IPS-18a (cell line): ENCODE results near the gene TEDC1.

Experiments
- H3K27ac ChIP-seq: one replicate; pipeline ENCODE4 v1.5.1; 2013; ENCODE audit warnings: low read length
- H3K27me3 ChIP-seq: one replicate; pipeline ENCODE4 v1.6.1; 2013; ENCODE audit warnings: mild to moderate bottlenecking, low read length; ENCODE audit not compliant: control insufficient read depth, insufficient read depth
- H3K36me3 ChIP-seq: one replicate; pipeline ENCODE4 v1.6.1; 2013; ENCODE audit warnings: low read depth, low read length; ENCODE audit not compliant: control insufficient read depth
- H3K4me1 ChIP-seq: one replicate; pipeline ENCODE4 v1.6.1; 2013; ENCODE audit warnings: low read depth, low read length; ENCODE audit not compliant: control insufficient read depth
- H3K4me3 ChIP-seq: one replicate; pipeline ENCODE4 v1.5.1; 2013; ENCODE audit warnings: low read length
- H3K9ac ChIP-seq: one replicate; pipeline ENCODE4 v1.6.1; 2013; ENCODE audit warnings: mild to moderate bottlenecking, low read length, moderate library complexity
- H3K9me3 ChIP-seq: one replicate; pipeline ENCODE4 v1.6.1; 2013; ENCODE audit warnings: low read depth, low read length; ENCODE audit not compliant: control insufficient read depth

The TEDC1 gene

DNA sequence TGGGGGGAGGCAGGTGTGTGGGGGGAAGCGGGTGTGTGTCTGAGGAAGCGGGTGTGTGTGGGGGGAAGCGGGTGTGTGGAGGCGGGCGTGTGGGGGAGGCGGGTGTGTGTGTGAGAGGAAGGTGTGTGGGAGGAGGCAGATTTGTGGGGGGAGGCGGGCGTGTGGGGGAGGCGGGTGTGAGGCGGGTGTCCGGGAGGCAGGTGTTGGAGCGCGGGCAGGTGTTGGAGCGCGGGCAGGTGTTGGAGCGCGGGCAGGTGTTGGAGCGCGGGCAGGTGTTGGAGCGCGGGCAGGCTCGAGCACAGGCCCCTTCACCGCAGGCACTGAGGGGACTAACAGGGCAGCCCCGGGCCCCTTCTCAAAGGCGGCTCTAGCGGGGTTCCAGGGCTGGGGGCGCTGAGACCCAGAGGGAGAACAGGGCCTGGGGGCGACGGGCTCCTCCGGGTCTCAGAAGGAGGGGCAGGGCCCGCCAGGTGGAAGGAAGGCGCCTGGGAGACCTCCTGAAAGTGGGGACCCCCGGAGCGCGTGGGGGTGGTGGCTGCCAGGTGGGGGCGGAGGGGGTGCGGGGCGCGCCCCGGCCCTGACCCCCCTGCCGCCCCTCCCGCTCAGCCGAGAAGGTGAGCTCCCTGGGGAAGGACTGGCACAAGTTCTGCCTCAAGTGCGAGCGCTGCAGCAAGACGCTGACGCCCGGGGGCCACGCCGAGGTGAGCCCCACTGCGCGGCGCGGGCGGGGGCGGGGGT is 13.2 kb upstream of the TEDC1 start:
- Histone ChIP-seq H3K4me3 (no peak overlapping the region), H3K9ac (no peak overlapping the region), H3K27me3 (peaks cover 81% of the 10 kb centered on the region), H3K4me1 (peaks cover 20% of the 10 kb centered on the region), H3K36me3 (no peaks in the 10 kb centered on the region), H3K27ac (no peak overlapping the region), H3K9me3 (no peaks in the 10 kb centered on the region)

DNA sequence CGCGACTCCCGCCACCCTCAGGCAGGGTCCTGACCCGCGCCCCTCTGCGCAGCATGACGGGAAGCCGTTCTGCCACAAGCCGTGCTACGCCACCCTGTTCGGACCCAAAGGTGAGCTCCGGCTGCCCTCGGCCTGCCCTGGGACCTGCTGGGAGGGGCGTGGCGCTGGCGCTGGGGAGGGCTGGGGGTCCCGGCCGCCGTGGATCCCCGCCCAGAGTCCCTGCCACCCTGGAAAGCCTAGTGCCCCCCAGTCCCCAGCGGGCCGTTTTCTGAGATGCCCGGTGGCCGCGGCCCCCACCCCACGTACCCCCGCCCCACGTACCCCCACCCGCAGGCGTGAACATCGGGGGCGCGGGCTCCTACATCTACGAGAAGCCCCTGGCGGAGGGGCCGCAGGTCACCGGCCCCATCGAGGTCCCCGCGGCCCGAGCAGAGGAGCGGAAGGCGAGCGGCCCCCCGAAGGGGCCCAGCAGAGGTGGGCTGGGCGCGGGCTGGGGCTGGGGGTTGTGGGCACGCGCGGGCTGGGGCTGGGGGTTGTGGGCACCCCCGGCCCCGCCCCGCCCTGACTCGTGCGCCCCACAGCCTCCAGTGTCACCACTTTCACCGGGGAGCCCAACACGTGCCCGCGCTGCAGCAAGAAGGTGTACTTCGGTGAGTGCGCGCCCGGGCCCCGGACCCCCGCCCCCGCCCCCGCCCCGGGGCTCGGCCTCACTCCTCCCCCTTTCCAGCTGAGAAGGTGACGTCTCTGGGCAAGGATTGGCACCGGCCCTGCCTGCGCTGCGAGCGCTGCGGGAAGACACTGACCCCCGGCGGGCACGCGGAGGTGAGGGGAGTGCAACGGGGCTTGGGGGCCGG is 12.4 kb upstream of the TEDC1 start:
- Histone ChIP-seq H3K9ac (no peak overlapping the region), H3K4me1 (peaks cover 19% of the 10 kb centered on the region), H3K4me3 (peak overlapping the region; percentile 6), H3K36me3 (no peaks in the 10 kb centered on the region), H3K27ac (no peak overlapping the region), H3K9me3 (no peaks in the 10 kb centered on the region), H3K27me3 (peaks cover 88% of the 10 kb centered on the region)

- H3K36me3 ChIP-seq, result no peaks in the 10 kb centered on the region
- peaks cover 17% of the 10 kb centered on the region for H3K4me1 ChIP-seq
- H3K9ac ChIP-seq, result no peak overlapping the region
- H3K9me3 ChIP-seq, result no peaks in the 10 kb centered on the region
- H3K4me3 ChIP-seq, result peak overlapping the region; percentile 6
- H3K27me3 ChIP-seq, result peaks cover 94% of the 10 kb centered on the region
- no peak overlapping the region for H3K27ac ChIP-seq
These were observed 11.5 kb upstream of the TEDC1 start for GRCh38 chr14:105479431-105480158.

GRCh38 chr14:105480199-105480746 is 10.8 kb upstream of the TEDC1 start:
- no peaks in the 10 kb centered on the region for H3K36me3 ChIP-seq
- H3K4me3 ChIP-seq, result no peak overlapping the region
- no peaks in the 10 kb centered on the region for H3K9me3 ChIP-seq
- peaks cover 17% of the 10 kb centered on the region for H3K4me1 ChIP-seq
- H3K9ac ChIP-seq, result no peak overlapping the region
- H3K27me3 ChIP-seq, result peaks cover 95% of the 10 kb centered on the region
- H3K27ac ChIP-seq, result no peak overlapping the region

DNA sequence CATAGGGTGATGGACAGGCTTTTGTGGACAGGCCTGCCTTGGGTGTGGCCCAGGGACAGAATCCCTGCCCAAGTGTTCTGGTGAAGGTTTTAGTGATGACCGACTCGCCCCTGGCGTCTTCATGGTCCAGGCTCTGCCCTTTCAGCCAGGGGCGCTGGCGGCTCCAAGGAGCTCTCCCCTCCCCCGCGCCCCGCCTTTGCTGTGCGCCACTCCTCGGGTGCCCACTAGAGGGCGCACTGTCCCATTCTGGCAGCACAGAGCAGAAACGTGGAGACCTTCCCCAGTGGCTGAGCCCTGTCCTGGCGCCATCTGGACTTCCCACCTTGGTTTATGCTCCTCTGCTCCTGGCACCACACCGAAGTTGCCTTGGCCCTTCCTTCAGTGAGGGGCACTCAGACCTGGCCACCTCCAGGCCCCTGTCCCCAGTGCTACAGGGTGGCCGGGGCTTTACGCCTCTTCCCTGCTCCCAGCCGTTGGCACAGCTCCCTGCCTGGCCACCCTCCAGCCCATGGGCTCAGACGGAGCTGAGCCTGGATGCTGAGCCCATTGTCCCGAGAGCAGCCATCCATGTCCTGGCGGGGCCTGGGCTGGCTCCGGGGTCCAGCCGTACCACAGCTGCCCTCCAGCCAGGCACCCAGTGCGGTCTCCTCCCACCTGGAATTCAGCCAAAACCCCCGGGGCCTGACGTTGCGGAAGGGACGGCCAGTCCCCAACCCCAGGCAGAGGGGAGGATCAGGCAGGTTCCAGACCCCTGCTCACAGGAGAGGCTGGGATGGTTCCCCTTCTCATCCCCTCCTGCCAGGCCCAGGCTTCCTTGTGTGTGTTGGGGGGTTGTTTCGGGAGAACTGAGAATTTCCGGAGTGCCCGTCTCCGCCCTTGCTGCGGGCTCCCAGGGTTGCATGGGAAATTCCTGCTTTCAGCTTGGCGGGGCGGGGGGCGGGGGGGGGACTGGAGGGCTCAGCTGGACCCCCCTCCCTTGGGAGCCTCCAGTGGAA is 9.9 kb upstream of the TEDC1 start:
- Histone ChIP-seq H3K9me3 (no peaks in the 10 kb centered on the region), H3K4me1 (peaks cover 13% of the 10 kb centered on the region), H3K27me3 (peaks cover 95% of the 10 kb centered on the region), H3K27ac (no peak overlapping the region), H3K9ac (peak overlapping the region; percentile 59), H3K4me3 (peak overlapping the region; percentile 49), H3K36me3 (no peaks in the 10 kb centered on the region)

GRCh38 chr14:105481886-105482457 is 9.1 kb upstream of the TEDC1 start:
- no peak overlapping the region for H3K27ac ChIP-seq
- H3K4me3 ChIP-seq, result no peak overlapping the region
- peak overlapping the region; percentile 59 for H3K9ac ChIP-seq
- H3K27me3 ChIP-seq, result peaks cover 95% of the 10 kb centered on the region
- peaks cover 13% of the 10 kb centered on the region for H3K4me1 ChIP-seq
- H3K36me3 ChIP-seq, result no peaks in the 10 kb centered on the region
- H3K9me3 ChIP-seq, result no peaks in the 10 kb centered on the region

- Histone ChIP-seq H3K27me3 (peaks cover 95% of the 10 kb centered on the region), H3K4me1 (peaks cover 13% of the 10 kb centered on the region), H3K9ac (peak overlapping the region; percentile 59)
These were observed 8.4 kb upstream of the TEDC1 start for GRCh38 chr14:105482486-105483110.

GRCh38 chr14:105483300-105484068 is 7.6 kb upstream of the TEDC1 start:
- H3K9ac ChIP-seq, result no peak overlapping the region
- no peaks in the 10 kb centered on the region for H3K9me3 ChIP-seq
- H3K4me1 ChIP-seq, result peaks cover 13% of the 10 kb centered on the region
- peaks cover 95% of the 10 kb centered on the region for H3K27me3 ChIP-seq
- H3K27ac ChIP-seq, result no peak overlapping the region
- H3K36me3 ChIP-seq, result no peaks in the 10 kb centered on the region
- no peak overlapping the region for H3K4me3 ChIP-seq

More at GRCh38 chr14:105482486-105483110, 8.4 kb upstream of the TEDC1 start:
- Histone ChIP-seq H3K36me3 (no peaks in the 10 kb centered on the region), H3K4me3 (no peak overlapping the region), H3K27ac (no peak overlapping the region), H3K9me3 (no peaks in the 10 kb centered on the region)

DNA sequence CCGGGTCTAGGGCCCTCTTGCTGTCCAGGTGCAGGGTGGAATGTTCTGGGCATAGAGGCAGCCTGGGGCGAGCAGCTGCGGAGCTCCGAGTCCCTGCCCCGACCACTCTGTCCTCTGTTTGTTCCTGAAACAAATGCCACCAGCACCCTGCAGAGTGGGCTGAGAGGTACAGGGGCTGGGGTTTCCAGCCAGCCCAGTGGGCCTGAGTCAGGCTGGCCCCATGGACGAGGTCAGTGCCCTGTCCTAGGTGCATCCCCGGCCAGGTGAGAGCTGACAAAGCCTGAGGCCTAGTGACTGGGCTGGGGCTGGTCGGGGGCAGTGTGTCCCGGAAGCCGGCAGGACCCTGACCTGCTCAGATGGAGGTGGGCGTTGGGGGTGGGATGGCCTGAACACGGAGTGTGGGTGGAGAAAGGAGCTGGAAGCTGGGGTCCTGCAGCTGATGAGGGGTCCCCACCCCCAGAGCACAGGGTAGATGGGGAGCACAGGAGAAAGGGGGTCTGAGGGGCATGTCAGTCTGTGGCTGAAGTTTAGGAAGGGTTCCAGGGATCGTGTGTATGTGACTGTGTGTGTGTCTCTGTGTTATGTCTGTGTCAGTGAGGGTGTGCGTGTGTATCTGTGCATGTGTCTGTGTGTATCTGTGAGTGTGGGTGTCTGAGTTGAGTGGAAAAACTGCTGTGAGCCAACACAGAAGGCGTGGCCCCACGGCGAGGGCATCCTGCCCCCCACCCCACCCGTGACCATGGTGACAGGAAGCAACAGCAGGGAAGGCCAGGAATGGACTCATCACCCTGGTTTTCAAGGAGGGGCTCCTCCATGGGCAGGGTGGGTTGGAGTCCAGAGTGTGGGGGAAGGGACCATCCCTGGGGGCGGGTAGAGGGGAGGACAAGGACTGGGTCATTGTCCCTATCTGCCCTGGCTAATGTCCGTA is 6.7 kb upstream of the TEDC1 start:
- Histone ChIP-seq H3K36me3 (no peaks in the 10 kb centered on the region), H3K9ac (no peak overlapping the region), H3K4me1 (peaks cover 16% of the 10 kb centered on the region), H3K27ac (no peak overlapping the region), H3K27me3 (peaks cover 95% of the 10 kb centered on the region), H3K4me3 (no peak overlapping the region), H3K9me3 (no peaks in the 10 kb centered on the region)
